ENCODE results near the gene MAT2A.
A peak's percentile ranks its signal among the peaks of the same experiment; 100 is the strongest.
"Not testable (repeated sequence)": the region's sequence is repeated elsewhere in the genome, so short reads cannot be mapped to it uniquely, and the experiment has no call there.

The MAT2A gene

DNA sequence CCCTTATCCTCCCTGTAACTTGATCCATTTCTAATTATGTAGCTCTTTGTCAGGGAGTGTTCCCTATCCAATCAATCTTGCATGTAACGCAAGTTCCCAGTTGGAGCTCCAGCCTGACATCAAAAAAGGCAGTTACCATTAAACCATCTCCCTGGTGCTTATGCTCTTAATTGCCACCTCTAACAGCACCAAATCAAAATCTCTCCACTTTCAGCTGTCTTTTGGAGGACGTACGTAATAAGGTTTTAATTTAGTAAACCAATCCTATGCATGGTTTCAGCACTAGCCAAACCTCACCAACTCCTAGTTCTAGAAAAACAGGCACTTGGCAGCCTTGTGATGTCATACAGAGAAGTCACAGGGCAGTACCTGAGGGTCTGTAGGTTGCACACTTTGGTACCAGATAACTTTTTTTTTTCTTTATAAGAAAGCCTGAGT lies 5.3 kb downstream of the MAT2A start:
- DNase-seq; intact Hi-C loops (cut with DNase I): not testable (repeated sequence)

DNA sequence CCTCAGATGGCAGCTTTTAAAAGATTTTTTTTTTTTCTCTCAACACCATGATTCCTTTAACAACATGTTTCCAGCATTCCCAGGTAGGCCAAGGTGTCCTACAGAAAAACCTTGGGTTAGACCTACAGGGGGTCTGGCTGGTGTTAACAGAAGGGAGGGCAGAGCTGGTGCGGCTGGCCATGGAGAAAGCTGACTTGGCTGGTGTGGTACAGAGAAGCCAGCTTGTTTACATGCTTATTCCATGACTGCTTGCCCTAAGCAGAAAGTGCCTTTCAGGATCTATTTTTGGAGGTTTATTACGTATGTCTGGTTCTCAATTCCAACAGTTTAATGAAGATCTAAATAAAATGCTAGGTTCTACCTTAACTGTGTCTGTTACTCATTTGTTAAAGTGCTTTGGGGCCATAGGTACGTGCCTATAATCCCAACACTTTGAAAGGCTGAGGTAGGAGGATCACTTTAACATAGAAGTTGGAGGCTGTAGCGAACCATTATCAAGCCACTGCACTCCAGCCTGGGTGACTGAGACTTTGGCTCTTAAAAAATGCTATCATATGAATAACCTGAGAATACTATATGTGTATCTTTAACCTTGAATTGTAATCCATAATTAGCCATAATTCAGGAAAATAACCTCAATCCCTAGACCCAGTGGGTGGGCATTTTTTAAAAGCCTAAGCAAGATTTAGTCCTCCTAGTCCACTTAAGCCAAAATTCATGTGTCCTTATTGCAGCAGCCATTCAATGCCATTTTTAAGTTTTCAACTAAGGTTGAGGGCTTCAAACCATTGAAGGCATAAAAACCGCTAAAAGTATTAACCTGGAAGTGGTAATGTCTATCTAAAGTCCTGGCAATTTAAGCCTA lies 6.2 kb downstream of the MAT2A start:
- DNase-seq; intact Hi-C loops (cut with DNase I): not testable (repeated sequence)

DNA sequence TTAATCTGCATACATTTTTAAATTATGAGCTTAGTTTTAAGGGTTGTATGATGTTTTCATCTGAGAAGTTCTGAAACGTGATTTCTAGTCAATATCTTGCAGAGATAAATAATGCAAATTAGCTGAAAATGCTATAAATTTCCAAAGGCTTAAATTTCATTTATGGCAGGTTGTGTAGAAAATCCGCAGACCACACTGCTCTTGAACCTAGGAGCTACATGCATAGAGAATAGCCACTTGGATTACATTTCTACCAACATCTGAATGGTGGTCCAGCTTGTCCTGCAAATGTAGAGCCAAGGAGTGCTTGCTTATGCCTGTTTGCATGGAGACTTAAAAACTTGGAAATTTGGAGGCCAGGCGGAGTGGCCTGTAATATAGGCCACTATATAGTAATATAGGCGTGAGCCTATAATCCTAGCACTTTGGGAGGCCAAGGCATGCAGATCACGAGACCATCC lies 6.8 kb downstream of the MAT2A start:
- intact Hi-C loops (cut with DNase I) = no loop called here
- DNase-seq = no peak

DNA sequence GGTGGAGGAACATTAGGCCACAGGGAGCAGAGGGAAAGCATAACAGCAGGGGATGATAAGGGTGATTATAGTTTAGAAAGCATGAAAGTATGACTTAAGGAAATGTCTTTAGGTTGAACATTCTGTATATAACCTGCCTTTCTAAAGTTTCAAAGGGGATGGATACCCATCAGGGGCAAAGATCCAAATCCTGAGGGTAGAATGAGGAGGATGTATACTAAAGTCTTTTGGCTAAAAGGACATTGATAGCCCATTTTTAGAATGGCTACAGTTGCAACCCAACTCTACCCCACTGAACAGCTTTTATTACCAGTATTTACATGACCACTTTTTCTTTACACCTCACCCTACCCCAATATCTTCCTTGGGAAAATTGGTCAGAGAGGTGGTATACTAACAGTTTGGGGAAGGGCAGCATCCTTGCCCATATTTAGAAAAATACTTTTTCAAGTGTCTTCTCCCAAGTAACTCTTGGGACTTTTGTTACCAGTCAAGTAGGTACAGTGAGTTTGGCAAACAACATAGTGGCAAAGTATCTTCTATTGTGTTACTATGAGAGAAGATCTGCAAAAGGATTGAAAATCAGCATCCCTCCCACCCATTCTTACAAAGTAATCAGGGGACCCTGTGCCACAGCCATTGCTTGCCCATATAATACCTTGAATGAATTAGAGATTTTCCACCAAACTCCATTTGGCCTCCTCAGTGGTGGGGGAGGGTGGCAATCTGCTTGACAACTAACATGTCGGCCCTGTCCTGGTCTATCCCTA lies 8.3 kb downstream of the MAT2A start:
- no peak for DNase-seq
- intact Hi-C loops (cut with DNase I) = no loop called here

DNA sequence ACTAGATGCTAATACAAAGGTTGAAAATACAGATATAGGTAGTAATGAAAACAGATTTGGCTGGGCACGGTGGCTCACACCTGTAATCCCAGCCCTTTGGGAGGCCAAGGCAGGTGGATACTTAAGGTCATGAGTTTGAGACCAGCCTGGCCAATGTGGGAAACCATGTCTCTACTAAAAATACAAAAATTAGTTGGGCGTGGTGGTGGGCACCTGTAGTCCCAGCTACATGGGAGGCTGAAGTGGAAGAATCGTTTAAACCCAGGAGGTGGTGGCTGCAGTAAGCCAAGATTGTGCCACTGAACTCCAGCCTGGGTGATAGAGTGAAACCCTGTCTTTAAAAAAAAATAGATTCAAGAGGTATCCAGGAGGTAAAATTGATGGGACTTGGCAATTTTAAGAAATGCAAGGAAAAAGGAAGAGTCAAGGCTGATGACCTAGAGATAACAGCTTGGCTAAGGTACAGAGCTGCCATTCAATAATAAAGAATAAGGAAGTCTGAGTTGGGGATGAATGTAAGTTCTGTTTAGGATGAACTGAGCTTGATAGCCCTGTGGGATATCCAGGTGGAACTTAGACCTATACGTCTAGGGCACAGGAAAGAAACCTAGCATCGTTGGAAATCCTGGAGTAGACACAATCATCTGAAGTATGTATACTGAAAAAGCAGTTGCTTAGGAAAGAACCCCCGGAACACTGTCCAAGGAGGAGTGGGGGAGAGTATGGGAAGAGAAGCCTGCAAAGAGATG lies 9.1 kb downstream of the MAT2A start:
- no peak for DNase-seq
- intact Hi-C loops (cut with DNase I) = no loop called here

DNA sequence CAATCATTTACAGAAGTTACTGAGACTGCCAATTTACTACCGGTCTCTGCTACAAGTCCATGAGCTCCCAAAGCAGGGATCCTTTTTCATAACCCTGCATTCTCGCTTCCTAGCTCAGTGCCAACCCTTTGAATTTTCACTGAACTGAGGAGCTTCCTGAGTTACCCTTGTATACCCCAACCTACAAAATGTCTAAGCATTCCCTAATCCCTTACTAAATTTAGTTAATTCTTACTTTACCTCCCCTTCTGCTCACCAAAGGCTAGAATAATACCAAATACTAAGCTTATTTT lies 9.6 kb downstream of the MAT2A start:
- intact Hi-C loops (cut with DNase I) = no loop called here
- DNase-seq = no peak

DNA sequence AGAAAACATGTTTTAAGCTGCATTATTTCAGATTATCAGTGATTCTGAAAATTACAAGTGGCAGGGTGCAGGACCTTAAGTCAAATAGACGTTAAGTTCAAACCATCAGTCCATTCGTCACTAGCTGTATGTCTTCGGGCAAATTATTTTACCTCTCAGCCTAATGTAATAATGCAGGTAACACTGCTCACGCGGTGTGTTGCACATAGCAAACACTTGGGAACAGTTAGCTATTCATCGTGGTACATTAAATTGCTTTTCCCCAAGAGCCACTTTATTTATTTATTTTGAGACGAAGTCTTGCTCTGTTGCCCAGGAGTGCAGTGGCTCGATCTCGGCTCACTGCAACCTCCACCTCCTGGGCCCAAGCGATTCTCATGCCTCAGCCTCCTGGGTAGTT lies 10.1 kb downstream of the MAT2A start:
- intact Hi-C loops (cut with DNase I) = no loop called here
- no peak for DNase-seq

DNA sequence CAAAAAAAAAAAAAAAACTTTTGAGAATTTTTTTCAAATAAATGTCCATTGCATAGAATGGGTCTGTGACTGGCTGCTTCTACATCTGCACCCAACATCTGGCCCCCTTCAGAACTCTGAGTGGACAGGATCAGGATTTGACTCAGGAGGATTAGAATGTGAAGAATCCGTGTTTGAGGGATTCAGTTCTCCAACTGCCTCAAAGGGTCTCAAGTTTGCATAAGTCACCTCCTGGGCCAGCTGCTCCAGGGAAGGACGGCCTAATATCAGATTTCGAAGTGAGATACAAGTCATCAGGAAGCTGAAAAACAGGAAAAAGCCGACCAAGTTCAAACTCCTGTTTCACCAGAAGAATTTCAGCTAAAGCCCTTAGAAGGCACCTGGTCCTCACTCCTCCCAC lies 10.9 kb downstream of the MAT2A start:
- DNase-seq = no peak
- intact Hi-C loops (cut with DNase I) = loop anchor here (10.0 kb wide), 1 partner anchor 225 kb away; the partner anchor contains the start of gene TGOLN2

DNA sequence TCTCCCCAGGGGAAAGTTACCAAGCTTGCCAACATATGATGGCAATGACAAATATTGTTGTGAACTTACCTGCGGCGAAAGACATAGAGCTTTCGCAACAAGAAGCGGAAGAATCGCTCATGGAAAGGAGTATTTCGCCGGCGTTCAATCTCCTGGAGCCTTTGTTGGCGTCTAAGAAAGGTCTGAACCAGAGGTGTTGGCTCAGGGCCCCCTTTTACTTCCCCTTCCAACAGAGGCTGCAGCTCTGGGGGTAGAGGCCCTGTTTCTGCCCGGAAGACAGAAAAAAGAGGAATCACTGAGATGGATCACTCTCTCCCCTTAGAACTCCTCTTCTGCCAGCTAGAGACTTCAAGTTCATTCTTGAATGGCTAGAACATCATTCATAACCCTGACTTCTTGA lies 11.5 kb downstream of the MAT2A start:
- intact Hi-C loops (cut with DNase I) = loop anchor here (10.0 kb wide), 1 partner anchor 226 kb away; the partner anchor contains the start of gene TGOLN2
- DNase-seq = peak in 13 of 42 donors; percentile 10 to 56 (median 30)

DNA sequence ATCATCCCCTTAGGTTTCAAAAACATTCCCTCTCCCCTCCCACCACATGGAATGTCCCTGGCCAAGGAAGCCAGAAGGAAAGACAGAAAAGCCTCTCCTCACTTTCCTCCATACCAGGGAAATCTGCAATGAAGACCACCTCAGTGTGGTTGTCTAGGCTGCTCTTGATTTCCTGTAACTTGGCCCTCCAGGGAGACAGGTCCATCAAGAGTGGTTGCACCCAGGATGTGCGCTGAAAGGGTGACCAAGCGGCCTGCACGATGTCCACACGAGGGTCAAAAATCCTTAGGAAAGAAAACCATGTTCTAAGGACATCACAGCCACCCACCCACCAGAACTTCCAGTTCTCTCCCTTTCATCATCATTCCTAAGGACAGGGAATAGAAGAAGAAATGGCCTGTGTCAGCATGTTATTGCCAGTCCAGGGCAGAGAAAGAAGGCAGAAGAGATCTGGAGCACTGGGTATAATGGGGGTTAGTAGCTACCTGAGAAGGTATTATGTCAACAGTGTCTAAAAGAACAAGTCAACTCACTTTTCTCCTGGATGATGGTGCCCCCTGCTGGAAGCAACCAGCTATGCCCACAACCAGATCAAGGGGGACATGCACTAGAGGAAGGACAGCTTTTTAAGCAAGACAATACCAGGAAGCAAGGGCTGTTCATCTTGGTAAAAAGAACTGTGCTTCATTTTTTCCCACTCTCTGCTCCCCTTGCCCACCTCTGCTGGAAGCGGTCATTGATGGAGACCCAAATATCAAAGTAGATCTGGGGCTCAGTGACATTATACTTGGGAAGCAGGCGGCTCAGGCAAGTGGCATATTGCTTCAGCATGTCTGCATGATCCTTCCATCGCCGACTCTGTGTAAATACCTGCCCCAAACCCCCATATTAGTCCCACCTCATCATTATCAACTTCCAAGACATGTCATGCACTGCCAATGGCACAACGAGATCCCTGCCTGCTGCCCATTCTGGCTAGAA lies 13.0 kb downstream of the MAT2A start:
- peak; percentile 59 to 96 (median 89) for DNase-seq
- intact Hi-C loops (cut with DNase I) = loop anchor here (2.0 to 10.0 kb wide), 2 partner anchors 131 to 227 kb away; partner anchors contain the start of gene TGOLN2

DNA sequence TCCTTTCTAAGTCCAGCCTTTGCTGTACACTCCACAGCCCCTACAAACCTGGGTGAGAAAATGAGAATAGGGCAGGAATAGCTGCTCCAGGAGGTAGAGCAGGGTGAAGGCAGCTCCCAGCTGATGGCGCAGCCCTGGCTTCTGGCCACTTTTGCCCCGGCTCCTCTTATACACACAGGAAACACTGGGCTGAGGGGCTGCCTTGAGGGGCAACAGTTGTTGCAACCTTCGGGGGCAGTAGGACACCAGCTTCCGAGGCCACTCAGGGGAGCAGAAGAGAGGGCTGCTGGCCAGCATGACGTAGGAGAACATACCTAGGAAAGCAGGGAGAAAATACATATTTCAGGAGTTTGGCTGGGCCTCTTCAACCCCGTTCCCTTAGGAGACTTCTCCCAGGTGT lies 14.2 kb downstream of the MAT2A start:
- no peak for DNase-seq
- intact Hi-C loops (cut with DNase I) = loop anchor here (2.0 to 10.0 kb wide), 2 partner anchors 132 to 228 kb away; partner anchors contain the start of gene TGOLN2

DNA sequence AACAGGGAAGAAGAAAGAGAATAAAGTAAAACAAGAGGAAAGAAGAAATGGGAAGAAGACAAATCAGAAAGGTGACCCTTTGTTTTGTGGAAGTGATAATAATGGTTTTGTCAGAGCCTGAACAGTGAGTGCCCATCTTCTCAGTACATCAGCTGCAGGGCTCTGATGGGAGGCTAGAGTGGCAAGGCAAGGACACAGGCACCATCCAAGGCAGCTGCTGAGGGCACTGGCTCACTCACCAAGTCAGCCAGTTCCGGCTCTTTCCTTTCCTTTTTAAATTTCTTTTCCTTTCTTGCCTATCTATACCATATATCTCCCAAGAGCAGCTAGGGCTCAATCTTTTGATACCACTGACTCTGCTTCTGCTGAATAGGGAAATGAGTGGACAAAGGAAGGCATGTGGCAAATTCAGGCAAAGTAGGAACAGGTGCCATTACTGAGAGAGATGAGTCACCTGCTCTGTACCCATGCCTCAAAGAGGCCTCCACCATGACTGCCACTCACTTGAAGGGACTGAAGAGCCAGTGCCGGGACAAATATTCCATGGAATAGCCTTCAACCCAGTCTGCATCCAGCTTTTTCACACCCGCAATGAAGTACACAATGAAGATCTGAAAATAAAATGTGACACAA lies 16.1 kb downstream of the MAT2A start:
- DNase-seq = no peak
- intact Hi-C loops (cut with DNase I) = loop anchor here (10.0 kb wide), 1 partner anchor 230 kb away; the partner anchor contains the start of gene TGOLN2

DNA sequence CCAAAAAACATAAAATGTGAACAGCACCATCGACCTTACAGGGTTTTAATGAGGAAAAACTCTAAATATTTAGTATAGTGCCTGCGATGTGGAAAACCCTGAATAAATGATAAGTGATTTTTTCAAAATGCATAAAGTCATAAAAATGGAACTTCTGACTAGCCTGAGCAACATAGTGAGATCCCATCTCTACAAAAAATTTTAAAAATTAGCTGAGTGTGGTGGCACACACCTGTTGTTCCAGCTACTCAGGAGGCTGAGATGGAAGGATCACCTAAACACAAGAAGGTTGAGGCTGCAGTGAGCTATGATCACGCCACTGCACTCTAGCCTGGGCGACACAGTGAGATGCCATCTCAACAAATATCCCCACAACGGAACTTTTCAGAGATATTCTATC lies 18.2 kb downstream of the MAT2A start:
- DNase-seq = no peak
- intact Hi-C loops (cut with DNase I) = loop anchor here (10.0 kb wide), 1 partner anchor 232 kb away; the partner anchor contains the start of gene TGOLN2

DNA sequence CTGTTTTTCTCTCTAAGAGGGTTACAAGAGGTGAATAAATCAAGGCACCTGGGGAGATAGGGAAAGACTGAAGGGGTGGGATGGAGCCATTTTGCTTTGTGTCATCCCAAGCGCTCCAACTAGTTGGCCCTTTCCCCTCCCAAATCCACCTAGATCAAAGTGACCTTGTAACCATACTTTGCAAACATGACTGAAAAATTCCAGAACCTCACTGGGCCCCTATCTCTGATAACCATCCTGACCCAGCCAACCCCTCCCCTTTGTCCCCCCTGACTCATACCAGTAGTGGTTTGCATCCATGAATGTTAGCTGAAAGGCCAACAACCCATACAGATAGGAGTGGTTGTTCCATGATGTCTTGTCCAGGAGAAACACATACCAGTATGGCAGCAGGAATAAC lies 19.2 kb downstream of the MAT2A start:
- no peak for DNase-seq
- intact Hi-C loops (cut with DNase I) = loop anchor here (10.0 kb wide), 1 partner anchor 233 kb away; the partner anchor contains the start of gene TGOLN2

DNA sequence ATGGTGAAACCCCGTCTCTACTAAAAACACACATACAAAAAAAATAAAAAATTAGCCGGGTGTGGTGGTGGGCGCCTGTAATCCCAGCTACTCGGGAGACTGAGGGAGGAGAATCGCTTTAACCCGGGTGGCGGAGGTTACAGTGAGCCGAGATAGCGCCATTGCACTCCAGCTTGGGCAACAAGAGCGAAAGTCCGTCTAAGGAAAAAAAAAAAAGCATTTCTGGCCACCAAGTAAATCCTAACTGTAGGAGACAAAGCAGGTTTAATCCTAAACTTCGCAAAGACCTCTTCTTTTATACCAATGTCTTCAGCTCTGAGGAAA lies 21.4 kb downstream of the MAT2A start:
- DNase-seq = not testable (repeated sequence)
- intact Hi-C loops (cut with DNase I) = loop anchor here (5.0 kb wide), 1 partner anchor 37 kb away; the partner anchor contains the start of gene RNF181

DNA sequence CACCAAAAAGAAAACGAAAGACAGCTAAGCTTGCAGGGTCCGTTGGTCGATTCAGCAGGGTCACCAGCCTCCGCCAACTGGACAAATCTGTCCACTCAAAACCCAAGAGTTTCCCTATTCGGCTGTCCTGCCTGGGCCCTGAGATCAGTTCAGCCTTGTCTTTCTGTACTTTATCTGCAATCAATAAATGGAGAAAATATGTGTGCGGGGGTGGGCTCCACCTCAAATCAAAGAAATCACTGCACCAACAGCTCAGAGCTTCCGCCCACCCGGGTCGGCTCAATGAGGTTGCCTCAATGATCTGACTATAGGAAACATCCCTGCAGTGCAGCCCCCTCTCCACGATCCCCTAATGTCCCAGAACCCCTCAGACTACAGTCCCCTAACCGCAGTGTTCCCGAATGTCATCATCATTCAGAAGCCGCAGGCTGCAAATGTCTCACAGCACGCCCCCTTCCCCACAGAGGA lies 21.9 kb downstream of the MAT2A start:
- peak in 11 of 42 donors; percentile 11 to 43 (median 30) for DNase-seq
- intact Hi-C loops (cut with DNase I) = loop anchor here (5.0 kb wide), 1 partner anchor 36 kb away; the partner anchor contains the start of gene RNF181
